ENCODE results near the gene NEBL.

Gene NEBL

DNA sequence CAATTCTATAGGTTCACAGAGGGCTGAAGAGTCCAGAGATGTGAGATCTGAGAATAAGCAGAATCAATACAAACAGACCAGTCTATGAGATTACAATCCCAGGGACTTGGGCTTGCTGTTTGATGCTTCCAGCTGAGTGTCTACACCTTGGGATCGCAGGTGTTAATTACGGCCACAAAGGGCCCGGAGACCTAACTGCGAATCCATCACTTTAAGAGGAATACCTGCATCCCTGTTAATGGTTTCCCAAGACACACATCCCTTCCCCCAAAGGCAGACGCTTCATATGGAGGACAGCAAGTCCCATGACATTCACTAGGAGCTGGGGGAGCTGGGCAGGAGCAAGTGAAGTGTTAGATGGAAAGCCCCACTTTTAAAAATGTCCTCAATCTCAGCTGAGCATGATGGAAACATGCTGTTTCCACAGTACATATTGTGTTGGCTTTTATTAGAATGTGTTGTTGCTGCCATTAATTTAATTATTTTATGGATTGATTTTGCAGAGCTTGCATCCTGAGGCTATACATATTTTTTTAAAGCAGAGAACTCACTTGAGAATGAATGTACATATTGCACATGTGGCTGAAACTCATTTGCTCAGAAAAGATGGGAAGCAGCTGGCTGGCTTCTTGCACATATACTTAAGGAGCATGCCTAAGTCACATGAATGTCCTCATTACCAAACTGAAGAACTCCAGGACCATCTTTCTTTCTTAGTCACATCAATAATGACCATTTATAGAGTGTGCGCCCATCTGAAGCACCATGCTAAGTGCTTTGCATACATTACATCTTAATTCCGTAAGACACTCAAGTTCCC, 151.3 kb downstream of the NEBL start:
- H3K27me3 ChIP-seq (ENCODE audit: control insufficient read depth, insufficient read depth, low read length) = no peaks in the 10 kb centered on the region

DNA sequence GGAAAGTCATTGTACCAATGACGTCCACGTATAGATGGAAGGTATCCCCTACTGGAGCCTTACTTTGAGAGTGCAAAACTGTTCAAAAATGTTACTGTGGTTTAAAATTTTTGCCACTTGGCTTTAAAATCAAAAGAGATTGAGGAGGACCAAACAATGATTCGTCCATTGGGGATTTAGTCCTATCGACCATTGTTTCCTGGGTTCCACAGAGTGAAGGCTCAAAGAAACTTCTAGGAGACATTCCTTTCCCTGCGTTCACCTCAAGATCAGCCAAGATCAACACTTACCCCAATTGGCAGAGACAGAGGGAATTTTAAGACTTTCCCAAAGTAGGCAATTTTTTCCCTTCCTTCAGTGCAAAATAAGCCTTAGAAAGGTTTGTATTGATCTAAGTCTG, 152.3 kb downstream of the NEBL start:
- Histone ChIP-seq H3K4me3 (ENCODE audit: low read depth, low read length) (no peak overlapping the region), H3K4me1 (ENCODE audit: control insufficient read depth, insufficient read depth, low read length) (no peaks in the 10 kb centered on the region), H3K9ac (ENCODE audit: low read depth, low read length) (no peak overlapping the region), H3K36me3 (ENCODE audit: control insufficient read depth, insufficient read depth, low read length) (no peaks in the 10 kb centered on the region), H3K9me3 (ENCODE audit: control insufficient read depth, insufficient read depth, low read length) (no peaks in the 10 kb centered on the region), H3K27me3 (ENCODE audit: control insufficient read depth, insufficient read depth, low read length) (no peaks in the 10 kb centered on the region), H3K27ac (ENCODE audit: low read depth, low read length) (no peak overlapping the region)

More for the DNA sequence above, 151.3 kb downstream of the NEBL start:
- Histone ChIP-seq H3K27ac (ENCODE audit: low read depth, low read length) (no peak overlapping the region), H3K4me3 (ENCODE audit: low read depth, low read length) (no peak overlapping the region), H3K9ac (ENCODE audit: low read depth, low read length) (no peak overlapping the region), H3K4me1 (ENCODE audit: control insufficient read depth, insufficient read depth, low read length) (no peaks in the 10 kb centered on the region), H3K36me3 (ENCODE audit: control insufficient read depth, insufficient read depth, low read length) (no peaks in the 10 kb centered on the region), H3K9me3 (ENCODE audit: control insufficient read depth, insufficient read depth, low read length) (no peaks in the 10 kb centered on the region)

DNA sequence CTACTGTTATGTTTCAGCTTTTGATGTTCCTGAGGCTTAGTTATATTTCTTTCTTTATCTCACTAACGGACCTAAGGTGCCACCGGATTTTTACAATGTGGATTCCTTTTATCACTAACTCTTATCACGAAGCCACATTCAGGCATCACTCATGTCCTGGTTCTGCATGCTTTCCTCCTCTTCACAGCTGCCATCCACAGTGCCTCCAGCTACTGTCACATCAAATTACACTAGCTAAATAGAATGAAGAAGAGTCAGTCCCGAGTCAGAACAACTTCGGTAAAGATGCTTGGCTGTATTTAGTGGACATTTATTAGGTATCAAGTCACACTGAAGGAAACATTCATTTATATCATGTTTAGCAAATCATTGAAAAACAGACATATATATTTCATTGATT, 153.2 kb downstream of the NEBL start:
- H3K27me3 ChIP-seq (ENCODE audit: control insufficient read depth, insufficient read depth, low read length) = no peaks in the 10 kb centered on the region
- no peaks in the 10 kb centered on the region for H3K9me3 ChIP-seq (ENCODE audit: control insufficient read depth, insufficient read depth, low read length)
- H3K4me3 ChIP-seq (ENCODE audit: low read depth, low read length) = no peak overlapping the region
- no peak overlapping the region for H3K27ac ChIP-seq (ENCODE audit: low read depth, low read length)
- no peak overlapping the region for H3K9ac ChIP-seq (ENCODE audit: low read depth, low read length)
- no peaks in the 10 kb centered on the region for H3K36me3 ChIP-seq (ENCODE audit: control insufficient read depth, insufficient read depth, low read length)
- no peaks in the 10 kb centered on the region for H3K4me1 ChIP-seq (ENCODE audit: control insufficient read depth, insufficient read depth, low read length)

DNA sequence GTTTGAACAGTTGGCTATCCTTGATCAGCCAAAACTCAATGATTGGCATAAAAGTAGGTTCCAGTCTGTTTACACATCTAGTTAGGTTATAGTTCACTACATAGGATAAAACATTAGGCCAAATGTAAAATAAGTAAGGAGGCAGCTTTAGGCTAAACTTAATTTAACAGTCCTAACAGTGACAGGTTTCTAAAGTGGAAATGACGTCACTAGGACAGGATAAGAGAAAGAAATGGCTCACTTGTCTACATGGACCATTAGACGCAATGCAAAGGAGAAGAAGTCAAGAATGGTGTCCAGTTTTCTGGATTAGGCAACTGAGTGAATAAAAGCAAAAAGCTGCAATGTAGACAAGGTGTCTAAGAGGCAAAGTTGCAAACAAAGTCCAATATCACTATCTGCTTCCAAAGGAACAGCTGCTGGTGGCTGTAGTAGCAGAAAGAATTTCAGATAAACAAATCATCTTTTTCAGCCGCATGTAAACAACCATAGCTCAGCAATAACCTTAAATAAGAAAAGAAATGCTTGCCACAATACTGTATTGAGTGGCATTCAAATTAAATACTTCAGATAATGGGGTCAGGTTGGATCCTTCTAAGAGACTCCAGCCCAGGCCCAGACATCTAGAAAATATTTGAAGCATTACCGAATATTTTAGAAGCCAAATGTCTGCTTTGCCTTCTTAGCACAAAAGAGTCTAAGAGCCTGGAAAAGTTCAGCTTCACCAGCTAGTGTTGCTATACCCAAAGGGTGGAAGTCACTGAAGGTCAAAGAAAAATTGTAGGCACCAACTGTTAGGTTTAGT, 154.2 kb downstream of the NEBL start:
- Histone ChIP-seq H3K4me1 (ENCODE audit: control insufficient read depth, insufficient read depth, low read length) (no peaks in the 10 kb centered on the region), H3K9ac (ENCODE audit: low read depth, low read length) (no peak overlapping the region), H3K4me3 (ENCODE audit: low read depth, low read length) (no peak overlapping the region), H3K27ac (ENCODE audit: low read depth, low read length) (no peak overlapping the region), H3K9me3 (ENCODE audit: control insufficient read depth, insufficient read depth, low read length) (no peaks in the 10 kb centered on the region), H3K27me3 (ENCODE audit: control insufficient read depth, insufficient read depth, low read length) (no peaks in the 10 kb centered on the region), H3K36me3 (ENCODE audit: control insufficient read depth, insufficient read depth, low read length) (no peaks in the 10 kb centered on the region)

GRCh38 chr10:20740120-20740519, 157.0 kb downstream of the NEBL start:
- no peaks in the 10 kb centered on the region for H3K27me3 ChIP-seq (ENCODE audit: control insufficient read depth, insufficient read depth, low read length)
- no peaks in the 10 kb centered on the region for H3K36me3 ChIP-seq (ENCODE audit: control insufficient read depth, insufficient read depth, low read length)
- H3K9me3 ChIP-seq (ENCODE audit: control insufficient read depth, insufficient read depth, low read length) = no peaks in the 10 kb centered on the region
- no peak overlapping the region for H3K27ac ChIP-seq (ENCODE audit: low read depth, low read length)
- H3K4me3 ChIP-seq (ENCODE audit: low read depth, low read length) = no peak overlapping the region
- no peak overlapping the region for H3K9ac ChIP-seq (ENCODE audit: low read depth, low read length)
- H3K4me1 ChIP-seq (ENCODE audit: control insufficient read depth, insufficient read depth, low read length) = no peaks in the 10 kb centered on the region

DNA sequence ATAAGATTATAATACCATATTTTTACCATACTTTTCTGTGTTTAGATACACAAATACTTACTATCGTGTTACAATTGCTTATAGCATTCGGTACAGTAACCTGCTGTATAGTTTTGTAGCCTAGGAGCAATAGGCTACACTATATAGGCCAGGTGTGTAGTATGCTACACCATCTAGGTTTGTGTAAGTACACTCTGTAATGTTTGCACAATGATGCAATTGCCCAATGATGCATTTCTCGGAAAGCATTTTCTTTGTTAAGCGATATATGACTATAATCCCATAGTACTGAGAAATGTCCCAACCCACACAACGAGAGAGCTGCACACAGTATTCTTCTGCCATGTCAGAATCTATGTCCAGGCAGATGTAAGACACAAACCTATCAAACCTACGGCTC, 160.0 kb downstream of the NEBL start:
- no peak overlapping the region for H3K9ac ChIP-seq (ENCODE audit: low read depth, low read length)

More for the DNA sequence above, 160.0 kb downstream of the NEBL start:
- Histone ChIP-seq H3K36me3 (ENCODE audit: control insufficient read depth, insufficient read depth, low read length) (no peaks in the 10 kb centered on the region), H3K27me3 (ENCODE audit: control insufficient read depth, insufficient read depth, low read length) (no peaks in the 10 kb centered on the region), H3K4me1 (ENCODE audit: control insufficient read depth, insufficient read depth, low read length) (no peaks in the 10 kb centered on the region), H3K9me3 (ENCODE audit: control insufficient read depth, insufficient read depth, low read length) (no peaks in the 10 kb centered on the region), H3K4me3 (ENCODE audit: low read depth, low read length) (no peak overlapping the region), H3K27ac (ENCODE audit: low read depth, low read length) (no peak overlapping the region)
